ENCODE measurements around the gene USP49.

USP49 gene

DNA sequence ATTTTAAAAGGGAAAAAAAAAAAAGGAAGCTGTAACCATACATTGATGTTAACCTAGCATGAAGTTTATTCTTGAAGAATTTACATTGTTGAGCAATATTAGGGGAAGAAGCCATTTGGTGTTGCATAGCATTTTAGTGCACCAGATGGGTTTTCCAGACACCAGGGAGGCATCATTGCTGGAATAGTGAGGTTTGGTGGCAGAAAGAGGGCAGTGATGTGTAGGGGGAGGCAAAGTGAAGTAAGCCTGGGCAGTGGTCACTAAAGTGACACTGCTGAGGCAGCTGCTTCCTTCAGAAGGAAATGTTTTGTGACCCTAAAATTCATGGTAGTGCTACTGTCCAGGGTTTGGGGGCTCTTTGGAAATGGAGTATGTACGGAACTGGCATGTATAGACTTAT, 105.1 kb downstream of the USP49 start:
- Histone ChIP-seq H2BK5ac (ENCODE audit: low read depth, low read length, poor library complexity, severe bottlenecking) (no peak overlapping the region), H2BK12ac (ENCODE audit: low read length in 2 of 2) (no peak overlapping the region), H2AK5ac (ENCODE audit: low read length, severe bottlenecking) (no peak overlapping the region), H3K27me3 (ENCODE audit: control insufficient read depth in 1 of 2, insufficient read depth in 1 of 2, low read length in 2 of 2) (no peaks in the 10 kb centered on the region), H3K4me2 (ENCODE audit: low read length, poor library complexity, severe bottlenecking) (no peak overlapping the region), H4K91ac (ENCODE audit: low read length) (no peak overlapping the region), H2BK120ac (ENCODE audit: low read depth, low read length) (no peak overlapping the region), H4K8ac (ENCODE audit: low read length) (no peak overlapping the region), H3K9me3 (ENCODE audit: control insufficient read depth, low read length) (no peaks in the 10 kb centered on the region), H3K4ac (ENCODE audit: low read depth in 1 of 2, low read length in 2 of 2) (no peak overlapping the region), H3K14ac (ENCODE audit: low read length in 2 of 2) (no peak overlapping the region), H3K79me1 (replicated peaks; ENCODE audit: low read length, poor library complexity, severe bottlenecking) (peaks cover 16% of the 10 kb centered on the region), H3K27ac (ENCODE audit: low read length, poor library complexity, severe bottlenecking) (no peak overlapping the region), H3K4me3 (ENCODE audit: insufficient read depth in 1 of 2, low read depth in 1 of 2, low read length in 2 of 2) (no peak overlapping the region), H3K36me3 (ENCODE audit: control insufficient read depth in 1 of 2, insufficient read depth in 2 of 2, low read depth in 1 of 2, low read length in 2 of 2) (peaks cover 8 to 43% of the 10 kb centered on the region in 2 experiments), H3K9ac (ENCODE audit: low read length) (peak overlapping the region; percentile 5), H2AFZ (ENCODE audit: low read depth, low read length) (no peak overlapping the region), H3K18ac (ENCODE audit: low read depth in 1 of 2, low read length in 2 of 2) (no peak overlapping the region), H3K4me1 (ENCODE audit: control insufficient read depth, insufficient read depth, low read depth, low read length) (peaks cover 18% of the 10 kb centered on the region), H2BK15ac (ENCODE audit: low read depth, poor library complexity, severe bottlenecking) (no peak overlapping the region), H3K23ac (ENCODE audit: low read length in 2 of 2) (no peak overlapping the region)
- 96% methylated on average over 1 of the region's 1 CpG for WGBS
- DNase-seq: no peak

DNA sequence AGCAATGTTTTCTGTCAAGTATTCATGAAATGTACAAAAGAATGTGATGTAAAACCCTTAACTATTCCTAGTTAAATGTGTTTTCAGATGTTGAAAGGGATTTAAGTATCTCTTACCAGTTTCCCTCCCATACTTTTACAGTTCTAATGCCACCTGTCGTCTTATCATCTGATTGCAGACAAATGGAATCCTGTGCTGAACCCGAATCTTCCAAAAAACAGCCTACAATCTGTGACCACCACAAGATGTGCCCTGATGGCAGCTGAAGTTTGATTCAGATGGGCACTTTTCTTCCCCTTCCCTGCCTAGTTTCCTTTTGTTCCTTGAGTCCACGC, 105.8 kb downstream of the USP49 start:
- H3K23ac ChIP-seq (ENCODE audit: low read length in 2 of 2): no peak overlapping the region
- H3K27me3 ChIP-seq (ENCODE audit: control insufficient read depth in 1 of 2, insufficient read depth in 1 of 2, low read length in 2 of 2): no peaks in the 10 kb centered on the region
- no peak overlapping the region for H3K14ac ChIP-seq (ENCODE audit: low read length in 2 of 2)
- DNase-seq: no peak
- H2BK12ac ChIP-seq (ENCODE audit: low read length in 2 of 2): no peak overlapping the region
- H2BK5ac ChIP-seq (ENCODE audit: low read depth, low read length, poor library complexity, severe bottlenecking): no peak overlapping the region
- no peak overlapping the region for H4K8ac ChIP-seq (ENCODE audit: low read length)
- no peak overlapping the region for H2AK5ac ChIP-seq (ENCODE audit: low read length, severe bottlenecking)
- H3K4me2 ChIP-seq (ENCODE audit: low read length, poor library complexity, severe bottlenecking): no peak overlapping the region
- no peak overlapping the region for H3K4me3 ChIP-seq (ENCODE audit: insufficient read depth in 1 of 2, low read depth in 1 of 2, low read length in 2 of 2)
- H3K27ac ChIP-seq (ENCODE audit: low read length, poor library complexity, severe bottlenecking): no peak overlapping the region
- H2BK120ac ChIP-seq (ENCODE audit: low read depth, low read length): no peak overlapping the region
- H3K9ac ChIP-seq (ENCODE audit: low read length): no peak overlapping the region
- H3K18ac ChIP-seq (ENCODE audit: low read depth in 1 of 2, low read length in 2 of 2): no peak overlapping the region
- no peak overlapping the region for H2AFZ ChIP-seq (ENCODE audit: low read depth, low read length)
- WGBS: 90% methylated on average over 2 of the region's 3 CpGs
- peaks cover 16% of the 10 kb centered on the region for H3K79me1 ChIP-seq (replicated peaks; ENCODE audit: low read length, poor library complexity, severe bottlenecking)
- no peaks in the 10 kb centered on the region for H3K9me3 ChIP-seq (ENCODE audit: control insufficient read depth, low read length)
- H3K4me1 ChIP-seq (ENCODE audit: control insufficient read depth, insufficient read depth, low read depth, low read length): peaks cover 18% of the 10 kb centered on the region
- peaks cover 6 to 39% of the 10 kb centered on the region in 2 experiments for H3K36me3 ChIP-seq (ENCODE audit: control insufficient read depth in 1 of 2, insufficient read depth in 2 of 2, low read depth in 1 of 2, low read length in 2 of 2)
- no peak overlapping the region for H4K91ac ChIP-seq (ENCODE audit: low read length)
- H3K4ac ChIP-seq (ENCODE audit: low read depth in 1 of 2, low read length in 2 of 2): no peak overlapping the region
- no peak overlapping the region for H2BK15ac ChIP-seq (ENCODE audit: low read depth, poor library complexity, severe bottlenecking)

DNA sequence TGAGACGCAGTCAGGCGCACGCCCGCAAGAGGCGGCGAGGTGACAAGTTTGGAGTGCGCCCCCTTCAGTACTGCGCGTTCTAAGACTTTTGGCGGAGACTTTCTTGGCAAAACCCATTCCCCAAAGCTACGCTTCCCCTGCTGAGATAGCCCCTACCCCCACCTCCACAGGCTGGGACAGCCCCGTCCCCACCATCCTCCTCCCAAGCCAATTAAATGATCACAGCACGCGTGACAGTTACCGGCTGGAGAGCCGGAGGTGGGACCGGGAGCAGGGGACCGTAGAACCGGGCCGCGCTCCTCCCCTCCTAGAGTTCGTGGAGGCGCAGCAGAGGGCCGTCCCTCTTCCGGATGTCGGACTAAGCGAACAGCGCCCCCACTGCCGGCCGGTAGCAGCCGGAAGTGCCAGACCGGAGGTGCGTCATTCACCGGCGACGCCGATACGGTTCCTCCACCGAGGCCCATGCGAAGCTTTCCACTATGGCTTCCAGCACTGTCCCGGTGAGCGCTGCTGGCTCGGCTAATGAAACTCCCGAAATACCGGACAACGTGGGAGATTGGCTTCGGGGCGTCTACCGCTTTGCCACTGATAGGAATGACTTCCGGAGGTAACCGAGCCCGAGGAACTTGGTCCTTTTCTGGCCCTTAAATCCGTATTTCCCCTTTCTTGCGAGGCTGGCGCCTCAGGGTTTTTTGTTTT, 107.8 kb downstream of the USP49 start, which contains the start of gene TOMM6:
Gene TOMM6 (plus strand): TSS at position 476 of the 699 bp plus-strand sequence. CDS start 4 bp downstream, at position 480.
- H3K9me3 ChIP-seq (ENCODE audit: control insufficient read depth, low read length): no peaks in the 10 kb centered on the region
- no peaks in the 10 kb centered on the region for H3K27me3 ChIP-seq (ENCODE audit: control insufficient read depth in 1 of 2, insufficient read depth in 1 of 2, low read length in 2 of 2)
- H2BK5ac ChIP-seq (ENCODE audit: low read depth, low read length, poor library complexity, severe bottlenecking): peak within 1 kb of the TSS; percentile 81
- H2BK120ac ChIP-seq (ENCODE audit: low read depth, low read length): no peak within 1 kb of the TSS
- H3K4me3 ChIP-seq (ENCODE audit: insufficient read depth in 1 of 2, low read depth in 1 of 2, low read length in 2 of 2): peak within 1 kb of the TSS; percentile 69 to 100
- DNase-seq: peak; percentile 96
- H3K4ac ChIP-seq (ENCODE audit: low read depth in 1 of 2, low read length in 2 of 2): peak within 1 kb of the TSS; percentile 79 to 88
- H3K23ac ChIP-seq (ENCODE audit: low read length in 2 of 2): peak within 1 kb of the TSS in 1 of 2 experiments; percentile 66
- peak within 1 kb of the TSS in 1 of 2 experiments; percentile 49 for H2BK12ac ChIP-seq (ENCODE audit: low read length in 2 of 2)
- peak within 1 kb of the TSS; percentile 96 for H3K9ac ChIP-seq (ENCODE audit: low read length)
- H3K14ac ChIP-seq (ENCODE audit: low read length in 2 of 2): peak within 1 kb of the TSS in 1 of 2 experiments; percentile 79
- peak within 1 kb of the TSS; percentile 37 for H2AK5ac ChIP-seq (ENCODE audit: low read length, severe bottlenecking)
- H3K4me1 ChIP-seq (ENCODE audit: control insufficient read depth, insufficient read depth, low read depth, low read length): peaks cover 18% of the 10 kb centered on the region
- peak within 1 kb of the TSS; percentile 75 to 94 for H3K18ac ChIP-seq (ENCODE audit: low read depth in 1 of 2, low read length in 2 of 2)
- peaks cover 17% of the 10 kb centered on the region for H3K79me1 ChIP-seq (replicated peaks; ENCODE audit: low read length, poor library complexity, severe bottlenecking)
- H3K27ac ChIP-seq (ENCODE audit: low read length, poor library complexity, severe bottlenecking): peak within 1 kb of the TSS; percentile 88
- peak within 1 kb of the TSS; percentile 58 for H4K91ac ChIP-seq (ENCODE audit: low read length)
- H3K36me3 ChIP-seq (ENCODE audit: control insufficient read depth in 1 of 2, insufficient read depth in 2 of 2, low read depth in 1 of 2, low read length in 2 of 2): peaks cover 6 to 36% of the 10 kb centered on the region in 2 experiments
- peak within 1 kb of the TSS; percentile 33 for H2AFZ ChIP-seq (ENCODE audit: low read depth, low read length)
- WGBS: under 1% methylated on average over 55 of the region's 55 CpGs
- H3K4me2 ChIP-seq (ENCODE audit: low read length, poor library complexity, severe bottlenecking): peak within 1 kb of the TSS; percentile 96
- peak within 1 kb of the TSS; percentile 89 for H4K8ac ChIP-seq (ENCODE audit: low read length)
- H2BK15ac ChIP-seq (ENCODE audit: low read depth, poor library complexity, severe bottlenecking): no peak within 1 kb of the TSS

DNA sequence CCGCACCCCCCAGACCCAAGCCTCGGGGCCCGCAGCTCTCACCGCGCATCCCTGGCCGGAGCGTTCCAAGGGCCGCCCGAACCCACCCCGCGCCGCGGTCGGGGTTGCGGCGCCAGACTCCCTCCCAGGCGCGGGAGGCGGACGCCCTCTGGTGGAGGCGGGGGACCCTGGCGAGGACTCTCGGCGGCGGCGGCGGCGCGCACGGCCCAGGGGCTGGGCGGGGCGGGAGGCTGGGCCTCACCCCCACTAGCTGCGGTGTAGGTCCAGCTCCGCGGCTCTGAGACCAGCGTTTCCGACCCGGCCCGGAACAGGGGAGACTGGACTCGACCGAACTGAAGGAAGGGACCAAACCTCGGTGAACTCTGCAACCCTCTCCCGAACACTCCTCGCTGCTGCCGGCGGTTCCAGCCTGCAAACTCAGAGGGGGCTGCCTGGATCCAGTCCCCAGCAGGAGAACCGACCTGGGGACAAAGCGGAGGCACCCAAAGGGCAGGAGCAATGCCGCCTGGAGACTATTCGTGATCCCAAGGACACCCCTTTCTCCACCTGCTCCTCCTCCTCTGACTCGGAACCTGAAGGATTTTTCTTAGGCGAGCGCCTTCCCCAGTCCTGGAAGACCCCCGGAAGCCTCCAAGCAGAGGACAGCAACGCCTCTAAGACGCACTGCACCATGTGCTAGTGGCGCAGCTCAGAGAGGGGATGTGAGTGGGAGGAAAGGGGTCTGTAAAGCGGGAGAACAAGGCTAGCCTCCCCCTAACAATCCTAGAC, 108.5 kb downstream of the USP49 start:
- WGBS: under 1% methylated on average over 50 of the region's 58 CpGs

More for the DNA sequence above, 108.5 kb downstream of the USP49 start:
- H3K9me3 ChIP-seq (ENCODE audit: control insufficient read depth, low read length): no peaks in the 10 kb centered on the region
- peak overlapping the region; percentile 96 for H3K9ac ChIP-seq (ENCODE audit: low read length)
- H3K4ac ChIP-seq (ENCODE audit: low read depth in 1 of 2, low read length in 2 of 2): peak overlapping the region; percentile 61 to 79
- H2AK5ac ChIP-seq (ENCODE audit: low read length, severe bottlenecking): no peak overlapping the region
- H4K8ac ChIP-seq (ENCODE audit: low read length): peak overlapping the region; percentile 78
- H2BK5ac ChIP-seq (ENCODE audit: low read depth, low read length, poor library complexity, severe bottlenecking): peak overlapping the region; percentile 81
- H3K4me3 ChIP-seq (ENCODE audit: insufficient read depth in 1 of 2, low read depth in 1 of 2, low read length in 2 of 2): peak overlapping the region; percentile 69 to 100
- peaks cover 3 to 28% of the 10 kb centered on the region in 2 experiments for H3K36me3 ChIP-seq (ENCODE audit: control insufficient read depth in 1 of 2, insufficient read depth in 2 of 2, low read depth in 1 of 2, low read length in 2 of 2)
- H3K18ac ChIP-seq (ENCODE audit: low read depth in 1 of 2, low read length in 2 of 2): peak overlapping the region; percentile 75 to 90
- peaks cover 15% of the 10 kb centered on the region for H3K79me1 ChIP-seq (replicated peaks; ENCODE audit: low read length, poor library complexity, severe bottlenecking)
- H3K14ac ChIP-seq (ENCODE audit: low read length in 2 of 2): peak overlapping the region in 1 of 2 experiments; percentile 79
- H2AFZ ChIP-seq (ENCODE audit: low read depth, low read length): peak overlapping the region; percentile 10
- H3K23ac ChIP-seq (ENCODE audit: low read length in 2 of 2): peak overlapping the region in 1 of 2 experiments; percentile 66
- peak overlapping the region in 1 of 2 experiments; percentile 49 for H2BK12ac ChIP-seq (ENCODE audit: low read length in 2 of 2)
- H4K91ac ChIP-seq (ENCODE audit: low read length): peak overlapping the region; percentile 30
- no peak overlapping the region for H2BK120ac ChIP-seq (ENCODE audit: low read depth, low read length)
- H3K4me1 ChIP-seq (ENCODE audit: control insufficient read depth, insufficient read depth, low read depth, low read length): peaks cover 16% of the 10 kb centered on the region
- peak overlapping the region; percentile 88 for H3K27ac ChIP-seq (ENCODE audit: low read length, poor library complexity, severe bottlenecking)
- DNase-seq: peak; percentile 82
- no peaks in the 10 kb centered on the region for H3K27me3 ChIP-seq (ENCODE audit: control insufficient read depth in 1 of 2, insufficient read depth in 1 of 2, low read length in 2 of 2)
- H3K4me2 ChIP-seq (ENCODE audit: low read length, poor library complexity, severe bottlenecking): peak overlapping the region; percentile 96
- peak overlapping the region; percentile 60 for H2BK15ac ChIP-seq (ENCODE audit: low read depth, poor library complexity, severe bottlenecking)
